ENCODE measurements around the gene AK1.

DNA sequence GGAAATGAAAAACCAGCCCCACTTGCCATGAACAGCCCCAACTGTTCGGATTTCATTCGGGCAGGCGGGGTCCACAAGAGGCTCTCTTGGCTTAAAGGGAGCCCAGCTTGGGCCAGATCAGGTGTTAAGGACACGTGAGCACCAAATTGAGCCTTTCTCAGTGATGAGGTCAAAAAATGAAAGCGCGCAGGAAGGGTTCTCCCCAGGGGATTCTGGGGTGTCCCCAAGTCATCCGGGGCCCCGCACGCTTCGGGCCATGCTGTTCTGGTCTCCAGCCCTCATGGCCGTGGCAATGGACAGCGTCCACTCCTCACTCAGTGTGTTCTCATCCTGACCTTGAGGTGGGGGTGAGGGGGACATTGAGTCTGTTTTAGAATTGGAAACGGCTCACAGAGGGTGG, 10.9 kb downstream of the AK1 start:
- TF ChIP-seq, protein P1, sequence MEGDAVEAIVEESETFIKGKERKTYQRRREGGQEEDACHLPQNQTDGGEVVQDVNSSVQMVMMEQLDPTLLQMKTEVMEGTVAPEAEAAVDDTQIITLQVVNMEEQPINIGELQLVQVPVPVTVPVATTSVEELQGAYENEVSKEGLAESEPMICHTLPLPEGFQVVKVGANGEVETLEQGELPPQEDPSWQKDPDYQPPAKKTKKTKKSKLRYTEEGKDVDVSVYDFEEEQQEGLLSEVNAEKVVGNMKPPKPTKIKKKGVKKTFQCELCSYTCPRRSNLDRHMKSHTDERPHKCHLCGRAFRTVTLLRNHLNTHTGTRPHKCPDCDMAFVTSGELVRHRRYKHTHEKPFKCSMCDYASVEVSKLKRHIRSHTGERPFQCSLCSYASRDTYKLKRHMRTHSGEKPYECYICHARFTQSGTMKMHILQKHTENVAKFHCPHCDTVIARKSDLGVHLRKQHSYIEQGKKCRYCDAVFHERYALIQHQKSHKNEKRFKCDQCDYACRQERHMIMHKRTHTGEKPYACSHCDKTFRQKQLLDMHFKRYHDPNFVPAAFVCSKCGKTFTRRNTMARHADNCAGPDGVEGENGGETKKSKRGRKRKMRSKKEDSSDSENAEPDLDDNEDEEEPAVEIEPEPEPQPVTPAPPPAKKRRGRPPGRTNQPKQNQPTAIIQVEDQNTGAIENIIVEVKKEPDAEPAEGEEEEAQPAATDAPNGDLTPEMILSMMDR (conservative IDR thresholded peaks at IDR 0.05; ENCODE audit: low read depth in 2 of 2) = no peak
- TF ChIP-seq NANOG (IDR thresholded peaks at IDR 0.05; ENCODE audit: borderline replicate concordance) = no peak

All from GM23338 (cell line).